LNCaP clone FGC (cell line): ENCODE measurements around the gene ADGRG4.

Source experiments
- DNase-seq: peaks from one replicate; pipeline ENCODE4 v3.0.0-alpha.2; 2011; ENCODE audit warnings: low read depth
- H3K4me3 ChIP-seq: 2 replicates; pipeline ENCODE4 v1.5.1; 2011; ENCODE audit warnings: mild to moderate bottlenecking, low read depth, low read length, control low read depth
- TF ChIP-seq, protein P1 (sequence below): IDR thresholded peaks from 2 replicates; pipeline ENCODE4 v1.5.1; 2012; ENCODE audit warnings: mild to moderate bottlenecking; ENCODE audit not compliant: control insufficient read depth, insufficient read depth; ENCODE audit errors: extremely low read depth

ADGRG4 gene

DNA sequence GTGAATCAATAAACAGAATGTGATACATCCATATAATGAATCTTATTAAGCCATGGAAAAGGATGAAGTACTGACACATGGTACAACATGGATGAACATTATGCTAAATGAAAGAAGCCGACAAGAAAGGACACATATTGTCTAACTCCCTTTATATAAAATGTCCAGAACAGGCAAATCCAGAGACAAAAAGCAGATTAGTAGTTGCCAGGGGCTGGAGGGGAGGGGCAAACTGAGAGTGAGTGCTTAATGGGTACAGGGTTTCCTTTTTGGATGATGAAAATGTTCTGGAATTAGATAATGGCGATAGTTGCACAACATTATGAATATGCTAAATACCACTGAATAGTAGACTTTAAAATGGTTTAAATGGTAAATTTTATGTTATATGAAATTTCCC is 17.4 kb downstream of the ADGRG4 start:
- no peak for DNase-seq
- TF ChIP-seq, protein P1, sequence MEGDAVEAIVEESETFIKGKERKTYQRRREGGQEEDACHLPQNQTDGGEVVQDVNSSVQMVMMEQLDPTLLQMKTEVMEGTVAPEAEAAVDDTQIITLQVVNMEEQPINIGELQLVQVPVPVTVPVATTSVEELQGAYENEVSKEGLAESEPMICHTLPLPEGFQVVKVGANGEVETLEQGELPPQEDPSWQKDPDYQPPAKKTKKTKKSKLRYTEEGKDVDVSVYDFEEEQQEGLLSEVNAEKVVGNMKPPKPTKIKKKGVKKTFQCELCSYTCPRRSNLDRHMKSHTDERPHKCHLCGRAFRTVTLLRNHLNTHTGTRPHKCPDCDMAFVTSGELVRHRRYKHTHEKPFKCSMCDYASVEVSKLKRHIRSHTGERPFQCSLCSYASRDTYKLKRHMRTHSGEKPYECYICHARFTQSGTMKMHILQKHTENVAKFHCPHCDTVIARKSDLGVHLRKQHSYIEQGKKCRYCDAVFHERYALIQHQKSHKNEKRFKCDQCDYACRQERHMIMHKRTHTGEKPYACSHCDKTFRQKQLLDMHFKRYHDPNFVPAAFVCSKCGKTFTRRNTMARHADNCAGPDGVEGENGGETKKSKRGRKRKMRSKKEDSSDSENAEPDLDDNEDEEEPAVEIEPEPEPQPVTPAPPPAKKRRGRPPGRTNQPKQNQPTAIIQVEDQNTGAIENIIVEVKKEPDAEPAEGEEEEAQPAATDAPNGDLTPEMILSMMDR = no peak
- H3K4me3 ChIP-seq = no peak overlapping the region

- no peak for DNase-seq
- no peak overlapping the region for H3K4me3 ChIP-seq
- TF ChIP-seq, protein P1 = no peak
Measured at GRCh38 chrX:136318895-136319597, 18.3 kb downstream of the ADGRG4 start.

GRCh38 chrX:136319600-136319999 is 18.8 kb downstream of the ADGRG4 start:
- TF ChIP-seq, protein P1 = no peak
- no peak overlapping the region for H3K4me3 ChIP-seq
- DNase-seq = no peak

DNA sequence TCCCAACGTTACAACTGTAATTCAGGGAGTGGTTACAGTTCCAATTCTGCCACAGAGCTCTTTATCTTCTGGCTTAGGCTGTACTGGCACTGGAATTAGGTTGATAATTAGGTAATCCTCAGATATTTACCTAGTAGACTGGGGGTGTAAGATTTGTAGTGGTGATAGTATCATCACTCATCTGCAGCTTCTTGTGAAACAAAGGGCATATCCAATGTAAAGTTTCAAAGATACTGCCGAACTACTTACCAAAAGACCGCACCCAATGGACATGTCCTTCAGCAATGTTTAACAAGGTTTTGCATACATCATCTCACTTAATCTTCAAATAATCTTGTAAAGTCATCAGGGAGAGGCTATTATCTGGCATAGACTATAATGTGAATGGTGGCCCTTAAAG is 20.8 kb downstream of the ADGRG4 start:
- no peak overlapping the region for H3K4me3 ChIP-seq
- no peak for DNase-seq
- TF ChIP-seq, protein P1 = no peak

DNA sequence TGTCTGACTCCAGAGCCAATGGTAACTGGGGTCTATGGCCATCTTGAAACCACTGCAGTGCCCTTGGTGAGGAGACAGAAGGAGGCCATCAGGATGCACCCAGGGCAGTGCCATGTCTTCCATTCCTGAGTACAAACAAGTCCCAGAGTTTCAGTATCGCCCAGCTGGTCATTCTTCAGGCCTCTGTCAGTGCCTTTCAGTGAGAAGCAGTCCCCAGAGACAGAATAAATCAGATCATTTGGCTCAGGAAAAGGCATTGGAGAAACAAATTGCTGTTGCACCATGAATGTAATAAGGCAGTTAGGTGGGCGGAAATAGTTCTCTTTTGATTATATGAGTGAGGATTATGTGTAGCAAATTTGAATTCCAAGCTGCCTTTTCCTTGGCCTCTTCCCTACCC is 21.3 kb downstream of the ADGRG4 start:
- no peak for DNase-seq
- TF ChIP-seq, protein P1 = no peak
- H3K4me3 ChIP-seq = no peak overlapping the region

GRCh38 chrX:136325377-136325776 is 24.6 kb downstream of the ADGRG4 start:
- TF ChIP-seq, protein P1 = no peak
- H3K4me3 ChIP-seq = no peak overlapping the region
- no peak for DNase-seq

GRCh38 chrX:136328933-136329332 is 28.2 kb downstream of the ADGRG4 start:
- H3K4me3 ChIP-seq = no peak overlapping the region
- TF ChIP-seq, protein P1 = no peak
- DNase-seq = no peak
